HepG2 (cell line): ENCODE results near the gene TMEM59. TPM values are rescaled to one million over a fixed set of nuclear protein-coding genes. Genes with fewer than 3 reads are reported as not detected.
"Not testable (repeated sequence)": the region's sequence is repeated elsewhere in the genome, so short reads cannot be mapped to it uniquely, and the experiment has no call there.

ENCODE experiments used
- ATAC-seq: fragments of 200-7000 bp; cut with Tn5 transposase; 3 replicates; pipeline ENCODE4 v1.9.1; 2020; ENCODE audit warnings: mild to moderate bottlenecking, moderate library complexity
- BruUV-seq: library from RNA; stranded (reverse); fragments of 400-500 nt; replicated peaks from 2 replicates; lab custom pipeline; 2021; lab: Mats Ljungman, UMichigan
- CTCF ChIA-PET: fragments of 300-600 bp; formaldehyde crosslinking; extraction: SDS; loops from one replicate; lab custom pipeline; 2021; ENCODE audit warnings: low total read pairs, inconsistent platforms, low intra/inter-chr PET ratio; lab: Yijun Ruan, JAX
- POLR2A ChIA-PET: fragments of 350-600 bp; sonication (Branson Sonifier 250); formaldehyde crosslinking; loops from one replicate; lab custom pipeline; 2020; ENCODE audit warnings: antibody characterized with exemption, inconsistent platforms; lab: Yijun Ruan, JAX
- DNase-seq: peaks from one replicate; pipeline ENCODE4 v3.0.0-alpha.2; 2015; ENCODE audit warnings: low spot score
- FAIRE-seq: peaks from 3 replicates; lab custom pipeline; 2011; peaks lifted over from hg19 to GRCh38; lab: Jason Lieb, UNC
- H2AFZ ChIP-seq: one replicate; pipeline ENCODE4 v1.6.1; 2011; ENCODE audit warnings: low read length, inconsistent platforms
- H3K27ac ChIP-seq: fragments of 300-600 bp; 3 replicates; pipeline ENCODE4 v1.8.0; 2011; ENCODE audit warnings: mixed run types, mild to moderate bottlenecking, mixed read lengths, low read length, inconsistent platforms; ENCODE audit not compliant: insufficient read depth; ENCODE audit errors: extremely low read length
- H3K27me3 ChIP-seq, 2 experiments: fragments of 200-600 bp in 1 of 2; 2 replicates in 1 of 2; 3 replicates in 1 of 2; pipeline versions ENCODE4 v1.6.0 to v1.8.0; 2011; ENCODE audit warnings: low read length in 2 of 2, mild to moderate bottlenecking in 2 of 2, moderate library complexity in 2 of 2, inconsistent platforms in 1 of 2; ENCODE audit not compliant: insufficient read depth in 2 of 2, control insufficient read depth in 1 of 2
- H3K36me3 ChIP-seq, 2 experiments: fragments of 200-600 bp in 1 of 2; replicated peaks in 1 of 2; 2 replicates in 1 of 2; 3 replicates in 1 of 2; pipeline versions ENCODE4 v1.5.1 to v1.8.0; 2011; ENCODE audit warnings: low read length in 2 of 2, inconsistent platforms in 1 of 2; ENCODE audit not compliant: insufficient read depth in 2 of 2, control insufficient read depth in 1 of 2
- H3K4me1 ChIP-seq: 2 replicates; pipeline ENCODE4 v1.5.1; 2012; ENCODE audit warnings: low read length, inconsistent platforms; ENCODE audit not compliant: insufficient read depth
- H3K4me2 ChIP-seq: 2 replicates; pipeline ENCODE4 v1.6.0; 2011; ENCODE audit warnings: low read depth, low read length, inconsistent platforms
- H3K4me3 ChIP-seq, 3 experiments: fragments of 200-600 bp in 1 of 3; sonication (generic), shearing (Covaris generic) in 1 of 3; replicated peaks in 1 of 3; 2 replicates each; pipeline ENCODE4 v1.5.1; 2011 to 2016; ENCODE audit warnings: low read length in 3 of 3, inconsistent platforms in 2 of 3, low read depth in 2 of 3, mild to moderate bottlenecking in 2 of 3, control low read depth in 1 of 3, mixed read lengths in 1 of 3; ENCODE audit not compliant: insufficient read depth in 1 of 3
- H3K79me2 ChIP-seq: one replicate; pipeline ENCODE4 v1.6.1; 2011; ENCODE audit warnings: low read length, inconsistent platforms; ENCODE audit not compliant: insufficient read depth
- H3K9ac ChIP-seq: 2 replicates; pipeline ENCODE4 v1.6.0; 2011; ENCODE audit warnings: mild to moderate bottlenecking, low read depth, low read length, inconsistent platforms; ENCODE audit not compliant: insufficient read depth
- H3K9me3 ChIP-seq: 2 replicates; pipeline ENCODE4 v1.5.1; 2012; ENCODE audit warnings: mild to moderate bottlenecking, low read length
- H4K20me1 ChIP-seq: 2 replicates; pipeline ENCODE4 v1.6.0; 2011; ENCODE audit warnings: inconsistent platforms, mild to moderate bottlenecking, low read length, moderate library complexity; ENCODE audit not compliant: insufficient read depth
- RARG ChIP-seq: sonication (generic); formaldehyde crosslinking; IDR thresholded peaks from 2 replicates; pipeline ENCODE4 v1.4.0; 2020; ENCODE audit warnings: low read depth, mild to moderate bottlenecking, missing genetic modification reagents
- ZHX2 ChIP-seq, 2 experiments: sonication (generic) in 1 of 2; formaldehyde crosslinking in 1 of 2; IDR thresholded peaks; 2 replicates each; pipeline versions ENCODE4 v1.6.1 to v1.9.0; 2014 to 2022; ENCODE audit warnings: antibody characterized with exemption in 1 of 2, borderline replicate concordance in 1 of 2, inconsistent platforms in 1 of 2, low read depth in 1 of 2, missing genetic modification reagents in 1 of 2
- ZNF33B ChIP-seq: sonication (generic); formaldehyde crosslinking; IDR thresholded peaks from 2 replicates; pipeline ENCODE4 v1.5.1; 2020; ENCODE audit warnings: mild to moderate bottlenecking, missing genetic modification reagents
- WGBS: methylation state at CpG from one replicate; pipeline ENCODE4 v1.1.6; 2017; ENCODE audit warnings: low lambda C conversion rate; 5-methylcytosine and 5-hydroxymethylcytosine counted together
- in situ Hi-C: cut with HindIII; loops from 2 replicates; pipeline ENCODE4 v1.10.0; 2017; ENCODE audit warnings: low pct_unique_long_range_greater_than_20kb; ENCODE audit not compliant: extremely low pct_ligation_motif_present
- intact Hi-C: fragments of 100-400 bp; cut with micrococcal nuclease; formaldehyde crosslinking; loops from one replicate; pipeline ENCODE4 v1.10.0; 2022; ENCODE audit not compliant: unreplicated experiment
- polyA plus RNA-seq, 8 experiments: library from polyadenylated mRNA; depleted of rRNA in 3 of 8; stranded (reverse) in 7 of 8; unstranded in 1 of 8; fragments of >200 nt; fragmentation: Illumina TruSeq in 4 of 8; extraction: Trizol in 4 of 8; gene quantifications; 2 replicates each; pipeline versions ENCODE4 v1.2.1 to v1.2.3, GENCODE V29; 2011 to 2016; ENCODE audit warnings: low read depth in 4 of 8, missing spikeins in 1 of 8, mixed read lengths in 1 of 8; ENCODE audit not compliant: insufficient read depth in 1 of 8
- total RNA-seq, 5 experiments: library from RNA; depleted of rRNA; stranded (reverse); fragments of >200 nt; fragmentation: Illumina TruSeq; extraction: Trizol; gene quantifications; 2 replicates each; pipeline ENCODE4 v1.2.3, GENCODE V29; 2016; ENCODE audit warnings: low read depth in 1 of 5

The TMEM59 gene
- total and polyA plus RNA-seq, 2 of the 13 experiments (the other 11 are each of a cell fraction or from before 2014, with no cell fraction given), result 147 to 363 TPM

DNA sequence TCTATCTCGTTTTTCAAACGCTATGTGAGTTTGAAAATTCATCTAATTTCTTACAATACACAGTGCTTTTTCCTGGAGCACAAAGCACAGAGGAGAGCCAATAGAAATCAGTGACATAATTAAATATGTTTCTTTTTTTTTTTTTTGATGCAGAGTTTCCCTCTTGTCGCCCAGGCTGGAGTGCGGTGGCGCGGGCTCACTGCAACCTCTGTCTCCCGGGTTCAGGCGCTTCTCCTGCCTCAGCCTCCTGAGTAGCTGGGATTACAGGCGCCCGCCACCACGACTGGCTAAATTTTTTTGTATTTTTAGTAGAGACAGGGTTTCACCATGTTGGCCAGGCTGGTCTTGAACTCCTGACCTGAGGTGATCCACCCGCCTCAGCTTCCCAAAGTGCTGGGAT, 2.6 kb downstream of the TMEM59 start:
- in situ Hi-C loops, POLR2A ChIA-PET, ATAC-seq, H3K27me3 ChIP-seq, H3K9me3 ChIP-seq, DNase-seq, H3K36me3 ChIP-seq, CTCF ChIA-PET, intact Hi-C loops, H4K20me1 ChIP-seq, H3K4me2 ChIP-seq, H2AFZ ChIP-seq, H3K4me3 ChIP-seq, FAIRE-seq, H3K27ac ChIP-seq, BruUV-seq, H3K9ac ChIP-seq: not testable (repeated sequence)
- Histone ChIP-seq H3K4me1 (peaks cover 40% of the 10 kb centered on the region), H3K79me2 (peaks cover 72% of the 10 kb centered on the region)
- 97% methylated on average over 12 of the region's 12 CpGs for WGBS

DNA sequence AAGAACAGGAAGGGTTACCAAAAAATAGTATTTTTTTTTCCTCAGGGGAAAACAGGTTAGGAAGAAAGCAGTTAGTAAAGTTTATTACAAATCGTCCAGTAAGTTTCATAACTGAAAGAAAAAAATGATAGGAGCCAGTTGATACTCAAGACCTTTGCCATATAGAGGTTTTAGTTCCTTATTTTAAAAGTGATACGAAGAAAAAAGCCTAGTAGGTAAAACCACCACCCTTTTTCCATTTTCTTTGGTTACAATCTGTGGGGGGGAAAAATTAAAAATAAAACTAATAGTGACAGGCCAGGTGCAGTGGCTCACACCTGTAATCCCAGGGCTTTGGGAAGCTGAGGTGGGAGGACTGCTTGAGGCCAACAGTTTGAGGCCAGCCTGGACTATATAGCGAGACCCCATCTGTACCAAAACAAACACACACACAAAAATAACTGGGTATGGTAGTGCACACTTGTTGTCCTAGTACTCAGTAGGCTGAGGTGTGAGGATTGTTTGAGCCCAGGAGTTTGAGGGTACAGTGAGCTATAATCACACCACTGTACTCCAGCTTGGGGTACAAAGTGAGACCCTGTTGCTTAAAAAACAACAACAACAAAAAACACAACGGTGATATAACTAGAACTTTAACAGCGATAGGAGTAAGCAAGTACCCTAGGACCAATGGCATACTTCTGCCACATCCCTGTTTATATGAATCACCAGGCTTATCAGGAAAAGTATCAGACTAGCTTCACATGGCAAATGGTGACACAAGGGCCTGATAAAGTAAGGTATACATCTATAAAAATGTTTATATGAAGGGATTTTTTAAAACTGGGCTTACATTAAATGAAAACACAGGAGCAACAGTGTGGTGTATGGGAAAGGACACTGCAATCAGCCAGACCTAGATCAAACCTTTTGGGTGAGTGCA, 5.4 kb downstream of the TMEM59 start:
- WGBS, result 92% methylated on average over 5 of the region's 5 CpGs
- in situ Hi-C loops, result no loop called here
- peaks cover 29% of the 10 kb centered on the region for H3K4me1 ChIP-seq
- CTCF ChIA-PET, result no interaction called here
- no peak for ATAC-seq
- no TSS peak for BruUV-seq
- H3K27ac ChIP-seq, result no peak overlapping the region
- no peak overlapping the region for H3K4me2 ChIP-seq
- peaks cover 0 to 18% of the 10 kb centered on the region in 2 experiments; a peak in 4 of 5 replicates for H3K36me3 ChIP-seq
- intact Hi-C loops, result no loop called here
- no peak overlapping the region for H3K4me3 ChIP-seq
- no peaks in the 10 kb centered on the region for H3K9me3 ChIP-seq
- no peak for FAIRE-seq
- POLR2A ChIA-PET, result no interaction called here
- peaks cover 74% of the 10 kb centered on the region for H3K79me2 ChIP-seq
- no peak overlapping the region for H2AFZ ChIP-seq
- H3K9ac ChIP-seq, result no peak overlapping the region
- H3K27me3 ChIP-seq, result no peaks in the 10 kb centered on the region; a peak in 1 of 5 replicates
- no peak for DNase-seq
- H4K20me1 ChIP-seq, result peaks cover 5% of the 10 kb centered on the region
- TF ChIP-seq ZHX2 (IDR thresholded peaks at IDR 0.05; ENCODE audit: low read depth), result no peak
- TF ChIP-seq ZHX2 (CRISPR knock-in tag; IDR thresholded peaks at IDR 0.05; ENCODE audit: borderline replicate concordance), result no peak
- TF ChIP-seq RARG (CRISPR knock-in tag), result no peak
- no peak for TF ChIP-seq ZNF33B (CRISPR knock-in tag)
